Measurements from ENCODE around the gene TMEM63A. TPM values are rescaled to one million over a fixed set of nuclear protein-coding genes. Genes with fewer than 3 reads are reported as not detected.
"Not testable (repeated sequence)": the region's sequence is repeated elsewhere in the genome, so short reads cannot be mapped to it uniquely, and the experiment has no call there.

TMEM63A gene
- total RNA-seq, 1 experiment from 2014 or later = 7.8 TPM

GRCh38 chr1:225846331-225847310 is 35.6 kb downstream of the TMEM63A start:
- no peak for DNase-seq (ENCODE audit: low read depth)

- DNase-seq (ENCODE audit: low read depth) = peak; percentile 59
These were observed 36.5 kb downstream of the TMEM63A start for GRCh38 chr1:225845571-225846259.

- no peak for DNase-seq (ENCODE audit: low read depth)
These were observed 37.1 kb downstream of the TMEM63A start for GRCh38 chr1:225845097-225845496.

GRCh38 chr1:225844236-225845061 is 37.7 kb downstream of the TMEM63A start:
- no peak for DNase-seq (ENCODE audit: low read depth)

GRCh38 chr1:225843426-225843795 is 38.8 kb downstream of the TMEM63A start:
- DNase-seq (ENCODE audit: low read depth) = no peak

- no peak for DNase-seq (ENCODE audit: low read depth)
These were observed 39.3 kb downstream of the TMEM63A start for GRCh38 chr1:225842788-225843425.

- no peak for DNase-seq (ENCODE audit: low read depth)
These were observed 40.1 kb downstream of the TMEM63A start for GRCh38 chr1:225842074-225842473.

- DNase-seq (ENCODE audit: low read depth) = no peak
These were observed 41.5 kb downstream of the TMEM63A start for GRCh38 chr1:225840713-225841112.

GRCh38 chr1:225840223-225840610 is 42.0 kb downstream of the TMEM63A start:
- DNase-seq (ENCODE audit: low read depth) = no peak

- DNase-seq (ENCODE audit: low read depth) = no peak
These were observed 43.4 kb downstream of the TMEM63A start for GRCh38 chr1:225838793-225839192.

GRCh38 chr1:225836296-225836695 is 45.9 kb downstream of the TMEM63A start:
- DNase-seq (ENCODE audit: low read depth) = not testable (repeated sequence)

GRCh38 chr1:225835856-225836255 is 46.3 kb downstream of the TMEM63A start:
- no peak for DNase-seq (ENCODE audit: low read depth)

GRCh38 chr1:225834417-225835329 is 47.5 kb downstream of the TMEM63A start:
- peak; percentile 8 for DNase-seq (ENCODE audit: low read depth)

- DNase-seq (ENCODE audit: low read depth) = no peak
These were observed 51.3 kb downstream of the TMEM63A start for GRCh38 chr1:225830841-225831240.

- no peak for DNase-seq (ENCODE audit: low read depth)
These were observed 53.4 kb downstream of the TMEM63A start for GRCh38 chr1:225828706-225829345.

GRCh38 chr1:225827076-225827475 is 55.1 kb downstream of the TMEM63A start:
- DNase-seq (ENCODE audit: low read depth) = no peak

- DNase-seq (ENCODE audit: low read depth) = no peak
These were observed 56.6 kb downstream of the TMEM63A start for GRCh38 chr1:225825607-225826007.

- no peak for DNase-seq (ENCODE audit: low read depth)
These were observed 57.1 kb downstream of the TMEM63A start for GRCh38 chr1:225825078-225825477.

GRCh38 chr1:225824533-225824941 is 57.6 kb downstream of the TMEM63A start:
- no peak for DNase-seq (ENCODE audit: low read depth)
